ENCODE results near the gene PKDCC. TPM values are rescaled to one million over a fixed set of nuclear protein-coding genes. Genes with fewer than 3 reads are reported as not detected.
A peak's percentile ranks its signal among the peaks of the same experiment; 100 is the strongest.
"Not testable (repeated sequence)": the region's sequence is repeated elsewhere in the genome, so short reads cannot be mapped to it uniquely, and the experiment has no call there.

The PKDCC gene
- total RNA-seq, 2 experiments from 2014 or later = not detected

- CTCF ChIA-PET = no interaction called here
- H3K9me3 Mint-ChIP-seq (ENCODE audit: low read depth) = no peaks in the 10 kb centered on the region
- peaks cover 21% of the 10 kb centered on the region for H3K27me3 Mint-ChIP-seq
- no peak overlapping the region for H3K4me3 Mint-ChIP-seq
- no peak overlapping the region for H3K27ac Mint-ChIP-seq
- ATAC-seq (no peak), DNase-seq (no peak)
- H3K36me3 Mint-ChIP-seq = no peaks in the 10 kb centered on the region
- H3K4me1 Mint-ChIP-seq = no peaks in the 10 kb centered on the region
These were observed 24.7 kb downstream of the PKDCC start for GRCh38 chr2:42072349-42073118.

GRCh38 chr2:42073739-42074503, 26.1 kb downstream of the PKDCC start:
- DNase-seq = no peak
- no peak overlapping the region for H3K4me3 Mint-ChIP-seq
- no peak overlapping the region for H3K27ac Mint-ChIP-seq

GRCh38 chr2:42074661-42075060, 26.8 kb downstream of the PKDCC start:
- no peaks in the 10 kb centered on the region for H3K36me3 Mint-ChIP-seq
- H3K27me3 Mint-ChIP-seq = peaks cover 17% of the 10 kb centered on the region
- H3K27ac Mint-ChIP-seq = no peak overlapping the region
- no peaks in the 10 kb centered on the region for H3K9me3 Mint-ChIP-seq (ENCODE audit: low read depth)
- H3K4me1 Mint-ChIP-seq = no peaks in the 10 kb centered on the region
- DNase-seq = no peak
- ATAC-seq = no peak
- CTCF ChIA-PET = no interaction called here
- no peak overlapping the region for H3K4me3 Mint-ChIP-seq

More at GRCh38 chr2:42073739-42074503, 26.1 kb downstream of the PKDCC start:
- Mint-ChIP-seq H3K9me3 (ENCODE audit: low read depth) (no peaks in the 10 kb centered on the region), H3K27me3 (peaks cover 17% of the 10 kb centered on the region), H3K4me1 (no peaks in the 10 kb centered on the region), H3K36me3 (no peaks in the 10 kb centered on the region)
- CTCF ChIA-PET = no interaction called here
- ATAC-seq = no peak

GRCh38 chr2:42076357-42077225, 28.8 kb downstream of the PKDCC start:
- H3K4me3 Mint-ChIP-seq = no peak overlapping the region
- no peaks in the 10 kb centered on the region for H3K4me1 Mint-ChIP-seq
- peaks cover 18% of the 10 kb centered on the region for H3K27me3 Mint-ChIP-seq
- no peaks in the 10 kb centered on the region for H3K9me3 Mint-ChIP-seq (ENCODE audit: low read depth)
- ATAC-seq = no peak
- no peak overlapping the region for H3K27ac Mint-ChIP-seq
- CTCF ChIA-PET = no interaction called here
- H3K36me3 Mint-ChIP-seq = no peaks in the 10 kb centered on the region
- no peak for DNase-seq

- Mint-ChIP-seq H3K9me3 (ENCODE audit: low read depth) (no peaks in the 10 kb centered on the region), H3K4me3 (no peak overlapping the region), H3K4me1 (no peaks in the 10 kb centered on the region), H3K27me3 (peaks cover 18% of the 10 kb centered on the region), H3K36me3 (no peaks in the 10 kb centered on the region), H3K27ac (no peak overlapping the region)
- DNase-seq (no peak), ATAC-seq (no peak)
- CTCF ChIA-PET = interaction anchor here (1.1 to 1.5 kb wide), 2 partner anchors 9 to 206 kb away, joined by 3 to 7 read pairs; no protein-coding TSS in a partner anchor
These were observed 29.5 kb downstream of the PKDCC start for GRCh38 chr2:42077343-42077742.

GRCh38 chr2:42079737-42080287, 32.0 kb downstream of the PKDCC start:
- Mint-ChIP-seq H3K4me3 (no peak overlapping the region), H3K27me3 (peaks cover 23% of the 10 kb centered on the region), H3K9me3 (ENCODE audit: low read depth) (no peaks in the 10 kb centered on the region), H3K4me1 (peaks cover 4% of the 10 kb centered on the region), H3K36me3 (no peaks in the 10 kb centered on the region), H3K27ac (no peak overlapping the region)
- no peak for DNase-seq
- no peak for ATAC-seq
- CTCF ChIA-PET = interaction anchor here (0.9 kb wide), 1 partner anchor 11 kb away, joined by 4 read pairs; no protein-coding TSS in a partner anchor

GRCh38 chr2:42081151-42081550, 33.3 kb downstream of the PKDCC start:
- H3K27me3 Mint-ChIP-seq = peaks cover 23% of the 10 kb centered on the region
- H3K36me3 Mint-ChIP-seq; ATAC-seq; H3K27ac Mint-ChIP-seq; H3K9me3 Mint-ChIP-seq (ENCODE audit: low read depth); DNase-seq; H3K4me3 Mint-ChIP-seq; H3K4me1 Mint-ChIP-seq: not testable (repeated sequence)
- CTCF ChIA-PET = interaction anchor here (12.2 kb wide), 1 partner anchor 211 kb away, joined by 207 read pairs; no protein-coding TSS in a partner anchor

GRCh38 chr2:42082016-42082415, 34.2 kb downstream of the PKDCC start:
- Mint-ChIP-seq H3K27ac (no peak overlapping the region), H3K4me3 (no peak overlapping the region), H3K27me3 (peaks cover 28% of the 10 kb centered on the region)

GRCh38 chr2:42084231-42084671, 36.4 kb downstream of the PKDCC start:
- H3K36me3 Mint-ChIP-seq = no peaks in the 10 kb centered on the region
- H3K4me3 Mint-ChIP-seq = no peak overlapping the region
- peaks cover 10% of the 10 kb centered on the region for H3K4me1 Mint-ChIP-seq
- no peaks in the 10 kb centered on the region for H3K9me3 Mint-ChIP-seq (ENCODE audit: low read depth)
- H3K27ac Mint-ChIP-seq = no peak overlapping the region
- DNase-seq = no peak
- CTCF ChIA-PET = interaction anchor here (1.4 to 12.2 kb wide), 3 partner anchors 11 to 231 kb away, joined by 3 to 207 read pairs (median 6); no protein-coding TSS in a partner anchor
- H3K27me3 Mint-ChIP-seq = peaks cover 24% of the 10 kb centered on the region
- ATAC-seq = no peak

More at GRCh38 chr2:42082016-42082415, 34.2 kb downstream of the PKDCC start:
- H3K9me3 Mint-ChIP-seq (ENCODE audit: low read depth) = no peaks in the 10 kb centered on the region
- H3K36me3 Mint-ChIP-seq = no peaks in the 10 kb centered on the region
- CTCF ChIA-PET = interaction anchor here (1.0 to 12.2 kb wide), 4 partner anchors 8 to 229 kb away, joined by 3 to 207 read pairs (median 5); no protein-coding TSS in a partner anchor
- ATAC-seq = no peak
- H3K4me1 Mint-ChIP-seq = peaks cover 10% of the 10 kb centered on the region
- no peak for DNase-seq

GRCh38 chr2:42085070-42085469, 37.2 kb downstream of the PKDCC start:
- H3K9me3 Mint-ChIP-seq (ENCODE audit: low read depth); ATAC-seq; DNase-seq; H3K4me3 Mint-ChIP-seq; H3K36me3 Mint-ChIP-seq; H3K27ac Mint-ChIP-seq: not testable (repeated sequence)
- CTCF ChIA-PET = interaction anchor here (3.4 to 12.2 kb wide), 3 partner anchors 215 to 243 kb away, joined by 30 to 207 read pairs (median 115); no protein-coding TSS in a partner anchor
- Mint-ChIP-seq H3K27me3 (peaks cover 16% of the 10 kb centered on the region), H3K4me1 (peaks cover 10% of the 10 kb centered on the region)

GRCh38 chr2:42085706-42086487, 38.1 kb downstream of the PKDCC start:
- Mint-ChIP-seq H3K27ac (no peak overlapping the region), H3K4me3 (no peak overlapping the region), H3K4me1 (peaks cover 10% of the 10 kb centered on the region), H3K9me3 (ENCODE audit: low read depth) (no peaks in the 10 kb centered on the region), H3K27me3 (peaks cover 17% of the 10 kb centered on the region), H3K36me3 (no peaks in the 10 kb centered on the region)
- CTCF ChIA-PET = interaction anchor here (0.6 to 12.2 kb wide), 16 partner anchors 8 to 256 kb away, joined by 3 to 207 read pairs (median 4); no protein-coding TSS in a partner anchor
- peak; percentile 31 for ATAC-seq
- DNase-seq = no peak

- peaks cover 10% of the 10 kb centered on the region for H3K4me1 Mint-ChIP-seq
- no peak overlapping the region for H3K27ac Mint-ChIP-seq
- H3K27me3 Mint-ChIP-seq = peaks cover 19% of the 10 kb centered on the region
- peak; percentile 68 for ATAC-seq
- no peak overlapping the region for H3K4me3 Mint-ChIP-seq
- CTCF ChIA-PET = interaction anchor here (0.6 to 12.2 kb wide), 21 partner anchors 8 to 270 kb away, joined by 3 to 207 read pairs (median 4); no protein-coding TSS in a partner anchor
- peak; percentile 60 for DNase-seq
- no peaks in the 10 kb centered on the region for H3K36me3 Mint-ChIP-seq
- H3K9me3 Mint-ChIP-seq (ENCODE audit: low read depth) = no peaks in the 10 kb centered on the region
These were observed 38.7 kb downstream of the PKDCC start for GRCh38 chr2:42086500-42086953.
